ENCODE measurements around the gene RABEP2. TPM values are rescaled to one million over a fixed set of nuclear protein-coding genes. Genes with fewer than 3 reads are reported as not detected.

RABEP2 gene
- total and polyA plus RNA-seq, 9 of the 15 experiments (the other 6 are each of a cell fraction or from before 2014, with no cell fraction given), result 0.15 to 13.4 (median 3.5) TPM

- intact Hi-C loops (cut with micrococcal nuclease) (no loop called here), in situ Hi-C loops (cut with MboI) (no loop called here)
- DNase-seq (ENCODE audit: extremely low read depth in 1 of 4, low spot score in 3 of 4), result no peak
- Histone ChIP-seq H3K4me2 (ENCODE audit: insufficient read depth, low read length) (no peak overlapping the region), H3K4me1 (replicated peaks in 1 of 2; ENCODE audit: control insufficient read depth in 2 of 2, insufficient read depth in 2 of 2, low read length in 2 of 2) (peaks cover 0 to 28% of the 10 kb centered on the region in 2 experiments; a peak in 2 of 5 replicates), H3K9ac (ENCODE audit: insufficient read depth in 1 of 2, low read depth in 2 of 2, low read length in 2 of 2) (no peak overlapping the region), H3K36me3 (ENCODE audit: control insufficient read depth, insufficient read depth, low read length) (no peaks in the 10 kb centered on the region), H2AFZ (ENCODE audit: low read depth, low read length) (no peak overlapping the region), H3K27ac (ENCODE audit: extremely low read depth, low read depth, low read length) (no peak overlapping the region), H3K27me3 (ENCODE audit: control insufficient read depth in 2 of 2, insufficient read depth in 2 of 2, low read length in 2 of 2) (no peaks in the 10 kb centered on the region), H3K9me3 (replicated peaks; ENCODE audit: control insufficient read depth, insufficient read depth, low read depth, low read length) (no peaks in the 10 kb centered on the region), H4K20me1 (replicated peaks; ENCODE audit: control insufficient read depth, insufficient read depth, low read length) (no peaks in the 10 kb centered on the region), H3K79me2 (ENCODE audit: control insufficient read depth, insufficient read depth, low read length) (no peaks in the 10 kb centered on the region), H3K4me3 (no peak overlapping the region), H3K9me1 (ENCODE audit: control insufficient read depth, insufficient read depth, low read length) (peaks cover 2% of the 10 kb centered on the region)
- no peak for ATAC-seq
- no TSS peak for BruUV-seq (replicated peaks)
- ChIA-PET POLR2A (interaction anchor here (1.0 kb wide), 1 partner anchor 16 kb away, joined by 3 read pairs; no protein-coding TSS in a partner anchor), CTCF (ENCODE audit: low intra/inter-chr PET ratio) (no interaction called here)
- TF ChIP-seq HNRNPL (IDR thresholded peaks at IDR 0.05; ENCODE audit: low read depth, low read length) (peak; percentile 39; the same call in 1 of the 2 replicates), TOE1 (IDR thresholded peaks at IDR 0.05; ENCODE audit: borderline replicate concordance) (no peak), TOE1 (CRISPR knock-in tag; IDR thresholded peaks at IDR 0.05; ENCODE audit: borderline replicate concordance, low read depth) (no peak)
- 76% methylated on average over 19 of the region's 29 CpGs for WGBS (ENCODE audit: insufficient coverage, low coverage, missing lambda C conversion rate)
- FAIRE-seq, result no peak
Observed at GRCh38 chr16:28903344-28904042, 21.5 kb downstream of the RABEP2 start.

- H3K36me3 ChIP-seq (ENCODE audit: control insufficient read depth, insufficient read depth, low read length), result no peaks in the 10 kb centered on the region
- H3K9me3 ChIP-seq (replicated peaks; ENCODE audit: control insufficient read depth, insufficient read depth, low read depth, low read length), result no peaks in the 10 kb centered on the region
- ATAC-seq (no peak), FAIRE-seq (no peak), DNase-seq (ENCODE audit: extremely low read depth in 1 of 4, low spot score in 3 of 4) (no peak)
- no TSS peak for BruUV-seq (replicated peaks)
- H3K27me3 ChIP-seq (ENCODE audit: control insufficient read depth in 2 of 2, insufficient read depth in 2 of 2, low read length in 2 of 2), result no peaks in the 10 kb centered on the region
- peaks cover 0 to 31% of the 10 kb centered on the region in 2 experiments; a peak in 2 of 5 replicates for H3K4me1 ChIP-seq (replicated peaks in 1 of 2; ENCODE audit: control insufficient read depth in 2 of 2, insufficient read depth in 2 of 2, low read length in 2 of 2)
- POLR2A ChIA-PET, result interaction anchor here (0.6 to 1.0 kb wide), 2 partner anchors 15 to 51 kb away, joined by 3 to 4 read pairs; no protein-coding TSS in a partner anchor
- intact Hi-C loops (cut with micrococcal nuclease) (no loop called here), in situ Hi-C loops (cut with MboI) (no loop called here)
- H3K9ac ChIP-seq (ENCODE audit: insufficient read depth in 1 of 2, low read depth in 2 of 2, low read length in 2 of 2), result no peak overlapping the region
- H3K9me1 ChIP-seq (ENCODE audit: control insufficient read depth, insufficient read depth, low read length), result no peaks in the 10 kb centered on the region
- no peaks in the 10 kb centered on the region for H4K20me1 ChIP-seq (replicated peaks; ENCODE audit: control insufficient read depth, insufficient read depth, low read length)
- H3K27ac ChIP-seq (ENCODE audit: extremely low read depth, low read depth, low read length), result no peak overlapping the region
- no peak overlapping the region for H3K4me3 ChIP-seq
- CTCF ChIA-PET (ENCODE audit: low intra/inter-chr PET ratio), result no interaction called here
- H3K4me2 ChIP-seq (ENCODE audit: insufficient read depth, low read length), result no peak overlapping the region
- no peaks in the 10 kb centered on the region for H3K79me2 ChIP-seq (ENCODE audit: control insufficient read depth, insufficient read depth, low read length)
- 61% methylated on average over 9 of the region's 11 CpGs for WGBS (ENCODE audit: insufficient coverage, low coverage, missing lambda C conversion rate)
- TF ChIP-seq E2F3 (CRISPR knock-in tag; IDR thresholded peaks at IDR 0.05) (no peak), EGR1 (conservative IDR thresholded peaks at IDR 0.05) (0 out of 2 replicates have a peak, but pooled peaks have one; percentile 11)
- no peak overlapping the region for H2AFZ ChIP-seq (ENCODE audit: low read depth, low read length)
Observed at GRCh38 chr16:28902909-28903308, 22.1 kb downstream of the RABEP2 start.
